ENCODE results near the gene FTO.
"Not testable (repeated sequence)": the region's sequence is repeated elsewhere in the genome, so short reads cannot be mapped to it uniquely, and the experiment has no call there.

Gene FTO

GRCh38 chr16:53826658-53827057 is 122.7 kb downstream of the FTO start:
- no peak for DNase-seq (ENCODE audit: low read depth, low spot score)

GRCh38 chr16:53827741-53828140 is 123.8 kb downstream of the FTO start:
- DNase-seq (ENCODE audit: low read depth, low spot score): no peak

DNA sequence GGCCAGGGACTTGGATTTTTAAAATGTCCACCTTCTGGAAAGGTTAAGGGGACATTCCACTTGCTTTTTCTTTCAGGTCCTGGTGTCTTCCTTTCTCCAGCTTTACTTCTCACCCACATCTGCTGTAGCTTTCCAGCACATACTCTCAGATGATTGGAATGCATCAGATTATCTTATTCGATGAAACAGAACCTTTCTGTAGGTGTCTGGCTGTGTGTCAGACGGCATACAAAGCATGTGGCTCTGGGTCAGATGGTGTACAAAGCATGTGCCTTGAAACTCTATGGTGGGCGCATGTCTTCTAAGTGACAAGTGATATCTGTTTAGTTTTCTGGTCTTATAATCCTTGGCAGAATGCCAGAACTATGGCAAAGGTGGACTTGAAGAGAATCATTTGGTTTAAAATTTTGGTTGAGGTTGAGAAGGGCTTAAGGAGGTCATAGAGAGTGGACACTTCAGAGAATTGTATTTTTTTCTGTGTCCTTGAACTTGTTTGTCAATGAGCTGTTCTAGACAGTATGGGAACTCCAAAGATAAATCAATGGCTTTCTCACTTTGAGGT is 125.3 kb downstream of the FTO start:
- no peak for DNase-seq (ENCODE audit: low read depth, low spot score)

- DNase-seq (ENCODE audit: low read depth, low spot score): no peak
Measured at GRCh38 chr16:53832896-53833544, 129.1 kb downstream of the FTO start.

DNA sequence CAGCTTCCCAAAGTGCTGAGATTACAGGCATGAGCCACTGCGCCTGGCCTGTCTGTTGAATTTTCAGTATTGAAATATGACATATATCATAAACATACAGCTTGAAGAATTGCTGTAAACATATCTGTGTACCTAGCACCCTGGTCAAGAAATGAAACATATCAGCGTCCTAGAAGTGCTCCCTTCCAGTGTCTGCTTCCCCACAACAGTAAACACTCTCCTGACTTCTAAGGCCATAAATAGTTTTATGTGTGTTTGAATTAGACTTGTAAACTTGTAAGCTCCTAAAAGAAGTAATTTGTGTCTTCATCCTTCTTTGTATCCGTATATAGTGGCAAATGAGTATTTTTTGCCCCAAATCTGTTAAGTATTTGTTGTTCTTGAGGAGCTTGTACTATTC is 132.2 kb downstream of the FTO start:
- DNase-seq (ENCODE audit: low read depth, low spot score): no peak

- no peak for DNase-seq (ENCODE audit: low read depth, low spot score)
Measured at GRCh38 chr16:53836680-53837079, 132.7 kb downstream of the FTO start.

GRCh38 chr16:53837426-53837825 is 133.5 kb downstream of the FTO start:
- no peak for DNase-seq (ENCODE audit: low read depth, low spot score)

DNA sequence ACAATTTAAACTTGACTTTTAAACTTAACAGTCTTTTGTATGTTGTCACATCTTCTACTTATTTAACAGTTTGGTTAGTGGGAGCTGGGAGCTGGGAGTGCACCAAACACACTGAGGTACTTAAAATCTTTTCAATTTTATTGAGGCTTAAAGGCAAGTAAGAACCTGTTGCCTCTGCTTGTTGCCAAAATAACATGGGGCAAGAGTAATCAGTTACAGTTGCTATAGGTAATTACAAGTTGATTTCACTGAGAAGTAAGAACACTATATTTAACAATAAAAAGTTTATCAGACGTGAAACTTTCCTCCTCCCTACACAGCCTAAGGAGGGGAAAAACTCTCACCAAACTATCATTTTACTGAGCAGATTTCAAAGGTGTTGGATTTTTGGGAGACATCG is 135.2 kb downstream of the FTO start:
- DNase-seq (ENCODE audit: low read depth, low spot score): no peak

GRCh38 chr16:53840456-53840855 is 136.5 kb downstream of the FTO start:
- DNase-seq (ENCODE audit: low read depth, low spot score): no peak

- DNase-seq (ENCODE audit: low read depth, low spot score): no peak
Measured at GRCh38 chr16:53841884-53842283, 137.9 kb downstream of the FTO start.

GRCh38 chr16:53843084-53843483 is 139.1 kb downstream of the FTO start:
- no peak for DNase-seq (ENCODE audit: low read depth, low spot score)

- no peak for DNase-seq (ENCODE audit: low read depth, low spot score)
Measured at GRCh38 chr16:53844804-53845203, 140.8 kb downstream of the FTO start.

DNA sequence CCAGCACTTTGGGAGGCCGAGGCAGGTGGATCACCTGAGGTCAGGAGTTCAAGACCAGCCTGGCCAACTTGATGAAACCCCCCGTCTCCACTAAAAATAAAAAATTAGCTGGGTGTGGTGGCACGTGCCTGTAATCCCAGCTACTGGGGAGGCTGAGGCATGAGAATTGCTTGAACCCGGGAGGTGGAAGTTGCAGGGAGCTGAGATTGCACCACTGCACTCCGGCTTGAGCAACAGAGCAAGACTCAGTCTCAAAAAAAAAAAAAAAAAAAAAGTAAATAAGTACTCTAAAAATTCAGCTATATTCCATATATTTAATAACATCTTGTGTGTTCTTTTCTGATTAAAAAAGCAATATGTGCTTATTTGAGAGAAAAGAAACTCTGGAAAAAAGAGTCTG is 142.6 kb downstream of the FTO start:
- not testable (repeated sequence) for DNase-seq (ENCODE audit: low read depth, low spot score)

DNA sequence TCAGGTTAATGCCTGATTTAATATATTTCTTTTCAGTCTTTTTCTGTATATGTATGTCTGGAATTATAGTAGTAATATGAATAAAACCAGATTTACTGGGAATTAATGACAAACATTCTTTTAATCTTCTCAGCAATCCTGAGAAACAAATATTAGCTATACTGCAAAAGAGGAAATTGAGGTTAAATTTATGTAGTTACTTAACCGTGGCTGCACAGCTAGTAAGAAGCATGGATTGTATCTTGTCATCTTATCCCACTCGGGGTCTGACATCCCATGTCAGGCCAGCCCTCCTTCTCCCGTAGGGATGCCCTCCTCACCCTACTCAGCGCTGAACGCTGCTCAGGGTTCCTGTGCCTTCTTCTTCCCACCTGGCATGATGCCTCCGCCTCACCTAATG is 143.0 kb downstream of the FTO start:
- no peak for DNase-seq (ENCODE audit: low read depth, low spot score)

- no peak for DNase-seq (ENCODE audit: low read depth, low spot score)
Measured at GRCh38 chr16:53848277-53848942, 144.5 kb downstream of the FTO start.

GRCh38 chr16:53848950-53849349 is 145.0 kb downstream of the FTO start:
- no peak for DNase-seq (ENCODE audit: low read depth, low spot score)

GRCh38 chr16:53849585-53849984 is 145.6 kb downstream of the FTO start:
- DNase-seq (ENCODE audit: low read depth, low spot score): no peak

- DNase-seq (ENCODE audit: low read depth, low spot score): no peak
Measured at GRCh38 chr16:53849994-53850393, 146.0 kb downstream of the FTO start.

- no peak for DNase-seq (ENCODE audit: low read depth, low spot score)
Measured at GRCh38 chr16:53852678-53853077, 148.7 kb downstream of the FTO start.

GRCh38 chr16:53855056-53855455 is 151.1 kb downstream of the FTO start:
- no peak for DNase-seq (ENCODE audit: low read depth, low spot score)

- no peak for DNase-seq (ENCODE audit: low read depth, low spot score)
Measured at GRCh38 chr16:53855511-53855910, 151.6 kb downstream of the FTO start.

DNA sequence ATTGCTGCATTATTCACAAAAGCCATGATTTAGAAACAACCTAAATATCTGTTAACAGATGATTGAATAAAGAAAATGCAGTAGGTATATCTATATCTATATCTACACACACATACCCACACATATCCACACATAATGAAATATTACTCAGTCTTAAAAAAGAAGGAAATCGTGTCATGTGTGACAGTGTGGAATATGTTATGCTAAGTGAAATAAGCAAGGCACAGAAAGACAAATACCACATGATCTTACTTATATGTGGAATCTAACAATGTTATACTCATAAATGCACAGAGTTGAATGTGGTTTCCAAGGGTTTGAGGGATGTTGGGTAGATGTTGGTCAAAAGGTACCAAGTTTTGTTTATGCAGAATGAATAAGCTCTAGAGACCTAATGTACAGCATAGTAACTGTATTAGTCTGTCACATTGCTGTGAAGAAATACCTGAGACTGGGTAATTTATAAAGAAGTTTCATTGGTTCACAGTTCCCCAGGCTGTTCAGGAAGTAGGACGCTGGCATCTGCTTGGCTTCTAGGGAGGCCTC is 156.1 kb downstream of the FTO start:
- DNase-seq (ENCODE audit: low read depth, low spot score): no peak

DNA sequence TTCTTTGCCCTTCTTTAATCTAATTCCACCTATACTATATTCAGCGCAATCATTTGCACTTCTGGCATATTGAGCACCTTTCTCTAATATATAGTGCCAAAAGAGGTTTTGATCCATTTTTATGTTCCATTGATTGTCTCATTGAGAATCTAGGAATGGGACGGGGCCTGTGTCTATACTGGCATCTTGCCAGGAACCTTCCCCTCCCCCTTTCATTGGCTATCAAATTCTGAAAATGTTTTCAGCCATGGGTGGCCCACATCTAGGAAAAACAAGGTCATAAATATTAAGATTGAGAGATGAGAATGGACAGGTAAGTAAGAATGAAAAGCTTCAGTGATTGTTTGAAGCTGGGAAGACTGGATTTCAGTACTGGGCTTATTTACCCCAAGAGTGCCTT is 159.9 kb downstream of the FTO start:
- DNase-seq (ENCODE audit: low read depth, low spot score): no peak

Data from activated CD4-positive, CD25-positive, alpha-beta regulatory T cell treated with anti-CD3 and anti-CD28 coated beads, Interleukin-2, amount 50 U/mL, for 16 hours (primary cell).